Liver (tissue), 9 donors: ENCODE measurements around the gene LRRK1. TPM values are rescaled to one million over a fixed set of nuclear protein-coding genes. Genes with fewer than 3 reads are reported as not detected.

Experiments
- DNase-seq: peaks from one replicate; pipeline ENCODE4 v3.0.0-alpha.2; 2017; ENCODE audit warnings: low spot score
- H3K27ac ChIP-seq, 2 donors: one replicate each; pipeline ENCODE4 v1.7.0; 2013; ENCODE audit warnings: inconsistent platforms in 2 of 2, low read length in 2 of 2, control low read depth in 1 of 2, low read depth in 1 of 2, mild to moderate bottlenecking in 1 of 2
- H3K27me3 ChIP-seq, 4 donors: one replicate each; pipeline versions ENCODE4 v1.6.1 to v1.7.0; 2013; ENCODE audit warnings: low read length in 3 of 4, inconsistent platforms in 1 of 4, mild to moderate bottlenecking in 1 of 4, moderate library complexity in 1 of 4; ENCODE audit not compliant: control insufficient read depth in 4 of 4, insufficient read depth in 4 of 4
- H3K36me3 ChIP-seq, 4 donors: one replicate each; pipeline versions ENCODE4 v1.6.1 to v1.7.0; 2013; ENCODE audit warnings: low read length in 3 of 4, mild to moderate bottlenecking in 3 of 4, low read depth in 1 of 4, moderate library complexity in 1 of 4; ENCODE audit not compliant: control insufficient read depth in 4 of 4, insufficient read depth in 3 of 4
- H3K4me1 ChIP-seq, 4 donors: one replicate each; pipeline versions ENCODE4 v1.6.1 to v1.7.0; 2013; ENCODE audit warnings: low read length in 3 of 4, mild to moderate bottlenecking in 3 of 4, moderate library complexity in 1 of 4; ENCODE audit not compliant: control insufficient read depth in 4 of 4, insufficient read depth in 4 of 4
- H3K4me3 ChIP-seq, 3 donors: one replicate each; pipeline versions ENCODE4 v1.6.1 to v1.7.0; 2013; ENCODE audit warnings: low read length in 3 of 3, control low read depth in 1 of 3, low read depth in 1 of 3, mild to moderate bottlenecking in 1 of 3
- H3K9ac ChIP-seq, 2 donors: one replicate each; pipeline ENCODE4 v1.7.0; 2013; ENCODE audit warnings: low read length in 2 of 2, mild to moderate bottlenecking in 2 of 2, moderate library complexity in 2 of 2, control low read depth in 1 of 2, low read depth in 1 of 2
- H3K9me3 ChIP-seq, 4 donors: one replicate each; pipeline versions ENCODE4 v1.6.1 to v1.7.0; 2013; ENCODE audit warnings: low read length in 3 of 4; ENCODE audit not compliant: control insufficient read depth in 4 of 4
- CTCF ChIP-seq: fragments of 150-350 bp; IDR thresholded peaks from 2 replicates; pipeline ENCODE4 v1.5.1; 2017; ENCODE audit warnings: improper control_type of control experiment, low read depth, low read length; ENCODE audit not compliant: missing input control
- GABPA ChIP-seq, 2 donors: IDR thresholded peaks in 1 of 2; conservative IDR thresholded peaks in 1 of 2; 2 replicates each; pipeline ENCODE4 v1.6.1; 2016; ENCODE audit warnings: antibody characterized with exemption in 2 of 2, mild to moderate bottlenecking in 1 of 2, moderate library complexity in 1 of 2
- HNF4A ChIP-seq, 2 donors: conservative IDR thresholded peaks; 2 replicates each; pipeline ENCODE4 v1.6.1; 2016; ENCODE audit warnings: antibody characterized with exemption in 2 of 2, mild to moderate bottlenecking in 2 of 2
- JUND ChIP-seq, 2 donors: IDR thresholded peaks; 2 replicates each; pipeline ENCODE4 v1.6.1; 2016; ENCODE audit warnings: antibody characterized with exemption in 2 of 2
- NR2F2 ChIP-seq: IDR thresholded peaks from 2 replicates; pipeline ENCODE4 v1.6.1; 2016; ENCODE audit warnings: antibody characterized with exemption
- REST ChIP-seq: IDR thresholded peaks from 2 replicates; pipeline ENCODE4 v1.6.1; 2016; ENCODE audit warnings: antibody characterized with exemption, mild to moderate bottlenecking
- SP1 ChIP-seq: IDR thresholded peaks from 2 replicates; pipeline ENCODE4 v1.6.1; 2018; ENCODE audit warnings: antibody characterized with exemption, mild to moderate bottlenecking
- TAF1 ChIP-seq: conservative IDR thresholded peaks from 2 replicates; pipeline ENCODE4 v1.6.1; 2016; ENCODE audit warnings: antibody characterized with exemption, mild to moderate bottlenecking
- WGBS: extraction: QIAGEN DNeasy Blood & Tissue Kit; methylation state at CpG from one replicate; pipeline ENCODE4 v1.1.7; 2013; 5-methylcytosine and 5-hydroxymethylcytosine counted together
- polyA plus RNA-seq, 2 donors: library from polyadenylated mRNA; stranded (reverse) in 1 of 2; unstranded in 1 of 2; fragments of 200-250 nt in 1 of 2; fragments of >200 nt in 1 of 2; fragmentation: Nextera tagmentation in 1 of 2; extraction: Ambion mirVana in 1 of 2; gene quantifications; one replicate each; pipeline versions ENCODE4 v1.2.1 to v1.2.3, GENCODE V29; 2013 to 2015
- total RNA-seq, 2 donors: library from RNA; depleted of rRNA; stranded (reverse); fragments of >200 nt; gene quantifications; one replicate each; pipeline ENCODE4 v1.2.3, GENCODE V29; 2014
- TF ChIP-seq, protein P1 (sequence below): IDR thresholded peaks from 2 replicates; pipeline ENCODE4 v1.6.1; 2016; ENCODE audit warnings: antibody characterized with exemption
- TF ChIP-seq, protein P2 (sequence below): IDR thresholded peaks from 2 replicates; pipeline ENCODE4 v1.6.1; 2016; ENCODE audit warnings: antibody characterized with exemption
- TF ChIP-seq, protein P3 (sequence below): IDR thresholded peaks from 2 replicates; pipeline ENCODE4 v1.6.1; 2016; ENCODE audit warnings: antibody characterized with exemption
- donor health status: healthy.
- donor health status: healthy.
- donor health status: healthy.
- donor health status: healthy.
- donor health status: healthy.

LRRK1 gene
- total and polyA plus RNA-seq, 4 donors: 1.2 to 4.4 (median 2.7) TPM

DNA sequence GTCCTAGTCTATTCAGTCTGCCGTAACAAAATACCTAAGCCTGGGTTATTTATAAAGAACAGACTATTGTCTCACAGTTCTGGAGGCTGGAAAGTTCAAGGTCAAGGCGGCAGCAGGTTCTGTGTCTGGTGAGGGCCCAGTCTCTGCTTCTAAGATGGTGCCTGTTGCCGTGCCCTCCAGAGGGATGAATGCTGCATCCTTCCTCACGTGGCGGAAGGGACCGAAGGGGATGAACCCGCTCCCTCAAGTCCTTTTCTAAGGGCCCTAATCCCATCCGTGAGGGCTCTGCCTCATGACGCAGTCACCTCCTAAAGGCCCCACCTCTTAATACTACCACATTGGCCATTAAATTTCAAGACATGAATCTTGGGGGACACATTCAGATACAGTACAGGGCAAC lies 199.0 kb downstream of the LRRK1 start:
- no peak for DNase-seq
- Histone ChIP-seq H3K27ac (no peak overlapping the region), H3K4me3 (no peak overlapping the region), H3K36me3 (no peaks in the 10 kb centered on the region), H3K9ac (no peak overlapping the region), H3K27me3 (no peaks in the 10 kb centered on the region), H3K4me1 (no peaks in the 10 kb centered on the region), H3K9me3 (no peaks in the 10 kb centered on the region)
- TF ChIP-seq CTCF: no peak
- no peak for TF ChIP-seq GABPA (IDR thresholded peaks at IDR 0.05 in 1 of 2, conservative IDR thresholded peaks at IDR 0.05 in 1 of 2)
- WGBS: 97% methylated on average over 9 of the region's 9 CpGs

DNA sequence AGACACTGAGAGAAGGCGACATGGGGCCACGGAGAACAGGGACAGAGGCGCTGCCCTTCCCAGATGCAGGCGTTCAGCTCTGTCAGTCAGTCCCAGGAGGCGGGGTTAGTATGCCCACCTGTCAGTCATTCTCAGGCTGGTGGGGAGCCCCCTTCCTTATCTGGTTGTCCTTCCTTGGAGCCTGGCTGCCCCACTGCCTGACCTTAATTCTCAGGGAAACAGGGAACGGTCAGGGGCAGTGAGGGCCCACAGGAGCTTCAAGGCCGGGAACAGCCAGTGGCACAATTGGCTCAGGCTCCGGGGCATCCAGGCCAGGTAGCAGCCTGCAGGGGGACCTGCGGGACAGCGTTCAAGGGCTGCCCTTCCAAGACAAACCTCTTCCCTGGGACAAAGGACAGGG lies 199.5 kb downstream of the LRRK1 start:
- 96% methylated on average over 10 of the region's 10 CpGs for WGBS

More for the DNA sequence above, 199.5 kb downstream of the LRRK1 start:
- Histone ChIP-seq H3K4me3 (no peak overlapping the region), H3K27ac (no peak overlapping the region), H3K4me1 (no peaks in the 10 kb centered on the region), H3K9ac (no peak overlapping the region), H3K9me3 (no peaks in the 10 kb centered on the region), H3K36me3 (no peaks in the 10 kb centered on the region), H3K27me3 (no peaks in the 10 kb centered on the region)
- DNase-seq: no peak
- TF ChIP-seq REST (no peak), TAF1 (no peak), HNF4A (conservative IDR thresholded peaks at IDR 0.05) (no peak), SP1 (no peak), NR2F2 (no peak), JUND (IDR thresholded peaks at IDR 0.05) (no peak), GABPA (IDR thresholded peaks at IDR 0.05 in 1 of 2, conservative IDR thresholded peaks at IDR 0.05 in 1 of 2) (no peak)
- TF ChIP-seq, protein P1, sequence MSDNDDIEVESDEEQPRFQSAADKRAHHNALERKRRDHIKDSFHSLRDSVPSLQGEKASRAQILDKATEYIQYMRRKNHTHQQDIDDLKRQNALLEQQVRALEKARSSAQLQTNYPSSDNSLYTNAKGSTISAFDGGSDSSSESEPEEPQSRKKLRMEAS: no peak
- TF ChIP-seq, protein P2, sequence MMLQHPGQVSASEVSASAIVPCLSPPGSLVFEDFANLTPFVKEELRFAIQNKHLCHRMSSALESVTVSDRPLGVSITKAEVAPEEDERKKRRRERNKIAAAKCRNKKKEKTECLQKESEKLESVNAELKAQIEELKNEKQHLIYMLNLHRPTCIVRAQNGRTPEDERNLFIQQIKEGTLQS: no peak
- TF ChIP-seq, protein P3, sequence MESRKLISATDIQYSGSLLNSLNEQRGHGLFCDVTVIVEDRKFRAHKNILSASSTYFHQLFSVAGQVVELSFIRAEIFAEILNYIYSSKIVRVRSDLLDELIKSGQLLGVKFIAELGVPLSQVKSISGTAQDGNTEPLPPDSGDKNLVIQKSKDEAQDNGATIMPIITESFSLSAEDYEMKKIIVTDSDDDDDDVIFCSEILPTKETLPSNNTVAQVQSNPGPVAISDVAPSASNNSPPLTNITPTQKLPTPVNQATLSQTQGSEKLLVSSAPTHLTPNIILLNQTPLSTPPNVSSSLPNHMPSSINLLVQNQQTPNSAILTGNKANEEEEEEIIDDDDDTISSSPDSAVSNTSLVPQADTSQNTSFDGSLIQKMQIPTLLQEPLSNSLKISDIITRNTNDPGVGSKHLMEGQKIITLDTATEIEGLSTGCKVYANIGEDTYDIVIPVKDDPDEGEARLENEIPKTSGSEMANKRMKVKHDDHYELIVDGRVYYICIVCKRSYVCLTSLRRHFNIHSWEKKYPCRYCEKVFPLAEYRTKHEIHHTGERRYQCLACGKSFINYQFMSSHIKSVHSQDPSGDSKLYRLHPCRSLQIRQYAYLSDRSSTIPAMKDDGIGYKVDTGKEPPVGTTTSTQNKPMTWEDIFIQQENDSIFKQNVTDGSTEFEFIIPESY: no peak
